ENCODE data around the gene ST3GAL3. TPM values are rescaled to one million over a fixed set of nuclear protein-coding genes. Genes with fewer than 3 reads are reported as not detected.

ST3GAL3 gene
- total RNA-seq, 1 experiment from 2014 or later = 19.3 TPM

GRCh38 chr1:43797891-43798290 is 90.6 kb downstream of the ST3GAL3 start:
- H3K9me2 ChIP-seq (ENCODE audit: insufficient read depth) = no peaks in the 10 kb centered on the region
- no peaks in the 10 kb centered on the region for H3F3A ChIP-seq (ENCODE audit: insufficient read depth, low read depth)
- intact Hi-C loops (cut with micrococcal nuclease; ENCODE audit: unreplicated experiment) = no loop called here
- no peak overlapping the region for H2AFZ ChIP-seq
- no peaks in the 10 kb centered on the region for H4K20me1 ChIP-seq (ENCODE audit: insufficient read depth)
- BruUV-seq (replicated peaks) = no TSS peak
- no peaks in the 10 kb centered on the region for H3K79me2 ChIP-seq (ENCODE audit: low read depth)
- no peak overlapping the region for H3K4me3 ChIP-seq
- no peaks in the 10 kb centered on the region for H3K9me3 ChIP-seq (ENCODE audit: insufficient read depth, low read depth)
- no peak for DNase-seq
- no peaks in the 10 kb centered on the region for H3K36me3 ChIP-seq (ENCODE audit: low read depth)
- no peaks in the 10 kb centered on the region for H3K27me3 ChIP-seq (ENCODE audit: insufficient read depth, low read depth)
- no peak overlapping the region for H3K27ac ChIP-seq
- no peaks in the 10 kb centered on the region for H3K4me1 ChIP-seq (replicated peaks; ENCODE audit: insufficient read depth)
- POLR2A ChIA-PET (ENCODE audit: unreplicated experiment) = no interaction called here
- CTCF ChIA-PET = no interaction called here
- H3K4me2 ChIP-seq = no peak overlapping the region
- TF ChIP-seq CTCF (conservative IDR thresholded peaks at IDR 0.05) = no peak

GRCh38 chr1:43799656-43800635 is 92.6 kb downstream of the ST3GAL3 start:
- no peaks in the 10 kb centered on the region for H3K9me3 ChIP-seq (ENCODE audit: insufficient read depth, low read depth)
- CTCF ChIA-PET = no interaction called here
- H3K79me2 ChIP-seq (ENCODE audit: low read depth) = no peaks in the 10 kb centered on the region
- H2AFZ ChIP-seq = no peak overlapping the region
- DNase-seq = no peak
- H3K9me2 ChIP-seq (ENCODE audit: insufficient read depth) = no peaks in the 10 kb centered on the region
- no peak overlapping the region for H3K4me3 ChIP-seq
- H3K4me1 ChIP-seq (replicated peaks; ENCODE audit: insufficient read depth) = no peaks in the 10 kb centered on the region
- BruUV-seq (replicated peaks) = no TSS peak
- H3K36me3 ChIP-seq (ENCODE audit: low read depth) = no peaks in the 10 kb centered on the region
- H3F3A ChIP-seq (ENCODE audit: insufficient read depth, low read depth) = no peaks in the 10 kb centered on the region
- no peak for TF ChIP-seq EZH2 (IDR thresholded peaks at IDR 0.05; ENCODE audit: low read depth)
- no peak for TF ChIP-seq CTCF (conservative IDR thresholded peaks at IDR 0.05)
- no peaks in the 10 kb centered on the region for H3K27me3 ChIP-seq (ENCODE audit: insufficient read depth, low read depth)
- no peak overlapping the region for H3K4me2 ChIP-seq
- POLR2A ChIA-PET (ENCODE audit: unreplicated experiment) = no interaction called here
- H4K20me1 ChIP-seq (ENCODE audit: insufficient read depth) = no peaks in the 10 kb centered on the region
- no peak overlapping the region for H3K27ac ChIP-seq
- intact Hi-C loops (cut with micrococcal nuclease; ENCODE audit: unreplicated experiment) = no loop called here

- Histone ChIP-seq H3K27ac (no peak overlapping the region), H3F3A (ENCODE audit: insufficient read depth, low read depth) (no peaks in the 10 kb centered on the region), H3K36me3 (ENCODE audit: low read depth) (no peaks in the 10 kb centered on the region), H3K4me1 (replicated peaks; ENCODE audit: insufficient read depth) (no peaks in the 10 kb centered on the region), H3K4me3 (no peak overlapping the region), H3K79me2 (ENCODE audit: low read depth) (no peaks in the 10 kb centered on the region), H3K9me2 (ENCODE audit: insufficient read depth) (no peaks in the 10 kb centered on the region), H4K20me1 (ENCODE audit: insufficient read depth) (no peaks in the 10 kb centered on the region), H3K4me2 (no peak overlapping the region), H3K9me3 (ENCODE audit: insufficient read depth, low read depth) (no peaks in the 10 kb centered on the region), H3K27me3 (ENCODE audit: insufficient read depth, low read depth) (no peaks in the 10 kb centered on the region), H2AFZ (no peak overlapping the region)
- intact Hi-C loops (cut with micrococcal nuclease; ENCODE audit: unreplicated experiment) = no loop called here
- ChIA-PET CTCF (no interaction called here), POLR2A (ENCODE audit: unreplicated experiment) (no interaction called here)
- DNase-seq = no peak
- no peak for TF ChIP-seq CTCF (conservative IDR thresholded peaks at IDR 0.05)
- no peak for TF ChIP-seq EZH2 (IDR thresholded peaks at IDR 0.05; ENCODE audit: low read depth)
- BruUV-seq (replicated peaks) = no TSS peak
Observed at GRCh38 chr1:43800771-43801170, 93.4 kb downstream of the ST3GAL3 start.

All from PC-9 (cell line).